NCI-H460 (cell line): ENCODE data around the gene RPS18. TPM values are rescaled to one million over a fixed set of nuclear protein-coding genes. Genes with fewer than 3 reads are reported as not detected.

Source experiments
- total RNA-seq: library from RNA; depleted of rRNA; stranded (reverse); fragments of >200 nt; shearing (Covaris generic); gene quantifications from 2 replicates; pipeline ENCODE4 v1.2.3, GENCODE V29; 2014; rRNA removed

Gene RPS18
- total RNA-seq, 1 experiment from 2014 or later = 4,945 TPM

Other genes with a start within 250 kb of the RPS18 start
- not detected in 2 replicates for gene HLA-DPA1, start 198.4 kb upstream of the RPS18 start, total RNA-seq
- gene HLA-DPB1, start 196.1 kb upstream of the RPS18 start, total RNA-seq = not detected in 2 replicates
- gene COL11A2, start 79.6 kb upstream of the RPS18 start, total RNA-seq = 0.05 TPM in 1 of 2 replicates, not detected in the other
- 13.7 and 14.0 TPM in 2 replicates for gene RXRB, start 71.4 kb upstream of the RPS18 start, total RNA-seq
- 37.8 and 44.8 TPM in 2 replicates for gene SLC39A7, start 71.2 kb upstream of the RPS18 start, total RNA-seq
- 10.3 and 12.5 TPM in 2 replicates for gene HSD17B8, start 67.4 kb upstream of the RPS18 start, total RNA-seq
- 8.7 and 10.8 TPM in 2 replicates for gene RING1, start 63.6 kb upstream of the RPS18 start, total RNA-seq
- 36.0 and 39.7 TPM in 2 replicates for gene VPS52, start 199 bp upstream of the RPS18 start, total RNA-seq
- 0.69 and 1.8 TPM in 2 replicates for gene B3GALT4, start 5.0 kb downstream of the RPS18 start, total RNA-seq
- gene WDR46, start 17.2 kb downstream of the RPS18 start, total RNA-seq = 28.8 and 29.4 TPM in 2 replicates
- 61.7 and 69.2 TPM in 2 replicates for gene PFDN6, start 17.5 kb downstream of the RPS18 start, total RNA-seq
- 16.0 and 16.9 TPM in 2 replicates for gene RGL2, start 26.9 kb downstream of the RPS18 start, total RNA-seq
- gene TAPBP, start 42.0 kb downstream of the RPS18 start, total RNA-seq = 45.3 and 58.5 TPM in 2 replicates
- 8.6 and 8.7 TPM in 2 replicates for gene ZBTB22, start 45.7 kb downstream of the RPS18 start, total RNA-seq
- 22.3 and 23.9 TPM in 2 replicates for gene DAXX, start 50.9 kb downstream of the RPS18 start, total RNA-seq
- 14.7 and 16.9 TPM in 2 replicates for gene KIFC1, start 119.7 kb downstream of the RPS18 start, total RNA-seq
- 15.9 and 18.8 TPM in 2 replicates for gene PHF1, start 138.9 kb downstream of the RPS18 start, total RNA-seq
- gene CUTA, start 146.0 kb downstream of the RPS18 start, total RNA-seq = 132 and 160 TPM in 2 replicates
- 1.2 TPM in 2 replicates for gene SYNGAP1, start 148.0 kb downstream of the RPS18 start, total RNA-seq
- gene ZBTB9, start 182.5 kb downstream of the RPS18 start, total RNA-seq = 5.2 and 6.4 TPM in 2 replicates